ENCODE measurements around the gene ACTN1.

ACTN1 gene

DNA sequence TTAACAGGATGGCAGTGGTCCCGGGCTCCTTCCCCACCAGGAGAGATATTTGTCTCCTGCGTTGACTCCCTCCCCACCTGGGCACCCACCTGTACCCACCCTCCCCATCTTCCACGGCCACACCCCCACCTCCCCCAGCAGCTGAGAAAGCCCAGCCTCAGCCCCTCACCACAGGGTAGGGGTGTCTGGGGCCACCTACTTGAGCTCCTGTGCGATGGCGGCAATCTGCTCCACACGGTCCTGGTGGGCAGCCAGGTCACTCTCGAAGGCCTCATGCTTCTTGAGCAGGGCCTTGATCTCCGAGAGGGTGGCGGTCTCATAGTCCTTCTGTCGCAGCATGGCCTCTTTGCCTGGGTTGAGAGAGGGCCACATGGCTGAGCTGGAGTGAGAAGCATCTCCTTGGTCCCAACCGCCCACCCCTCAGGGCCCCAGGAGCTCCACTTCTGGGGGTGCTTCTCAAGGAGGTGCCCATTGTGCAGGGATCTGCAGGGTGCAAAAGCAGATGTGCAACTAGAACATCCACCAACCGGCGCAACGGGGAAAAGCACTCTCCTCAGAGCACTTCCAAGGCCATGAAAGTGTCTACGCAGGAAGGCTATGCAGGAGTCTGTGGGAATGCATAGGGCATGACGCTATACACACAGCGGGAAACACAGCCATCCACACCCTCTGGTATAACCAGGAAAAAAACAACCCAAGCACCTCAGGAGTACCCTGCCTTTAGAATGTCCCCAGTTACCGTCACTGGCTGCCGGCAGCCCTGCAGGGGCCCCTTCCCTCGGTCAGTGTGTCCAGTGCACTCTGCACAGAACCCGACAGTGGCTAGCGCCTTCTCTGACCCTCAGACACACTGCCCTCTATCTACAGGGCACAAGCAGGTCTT, 93.6 kb downstream of the ACTN1 start:
- in situ Hi-C loops (cut with MboI; ENCODE audit: low pct_unique_long_range_greater_than_20kb, low sequenced_read_pairs, unreplicated experiment): no loop called here
- no peak for DNase-seq (ENCODE audit: low spot score)
- no peak for TF ChIP-seq CTCF (IDR thresholded peaks at IDR 0.05; ENCODE audit: extremely low read depth, insufficient read depth, missing control alignments)

GRCh38 chr14:68884031-68885030, 94.8 kb downstream of the ACTN1 start:
- DNase-seq (ENCODE audit: low spot score): no peak
- no peak for TF ChIP-seq CTCF (IDR thresholded peaks at IDR 0.05; ENCODE audit: extremely low read depth, insufficient read depth, missing control alignments)
- in situ Hi-C loops (cut with MboI; ENCODE audit: low pct_unique_long_range_greater_than_20kb, low sequenced_read_pairs, unreplicated experiment): no loop called here

- no peak for TF ChIP-seq CTCF (IDR thresholded peaks at IDR 0.05; ENCODE audit: extremely low read depth, insufficient read depth, missing control alignments)
- DNase-seq (ENCODE audit: low spot score): no peak
- in situ Hi-C loops (cut with MboI; ENCODE audit: low pct_unique_long_range_greater_than_20kb, low sequenced_read_pairs, unreplicated experiment): no loop called here
Observed at GRCh38 chr14:68882235-68882634, 96.9 kb downstream of the ACTN1 start.

GRCh38 chr14:68881396-68881795, 97.7 kb downstream of the ACTN1 start:
- in situ Hi-C loops (cut with MboI; ENCODE audit: low pct_unique_long_range_greater_than_20kb, low sequenced_read_pairs, unreplicated experiment): no loop called here
- no peak for DNase-seq (ENCODE audit: low spot score)
- TF ChIP-seq CTCF (IDR thresholded peaks at IDR 0.05; ENCODE audit: extremely low read depth, insufficient read depth, missing control alignments): no peak

- in situ Hi-C loops (cut with MboI; ENCODE audit: low pct_unique_long_range_greater_than_20kb, low sequenced_read_pairs, unreplicated experiment): no loop called here
- no peak for DNase-seq (ENCODE audit: low spot score)
- no peak for TF ChIP-seq CTCF (IDR thresholded peaks at IDR 0.05; ENCODE audit: extremely low read depth, insufficient read depth, missing control alignments)
Observed at GRCh38 chr14:68880581-68881105, 98.5 kb downstream of the ACTN1 start.

DNA sequence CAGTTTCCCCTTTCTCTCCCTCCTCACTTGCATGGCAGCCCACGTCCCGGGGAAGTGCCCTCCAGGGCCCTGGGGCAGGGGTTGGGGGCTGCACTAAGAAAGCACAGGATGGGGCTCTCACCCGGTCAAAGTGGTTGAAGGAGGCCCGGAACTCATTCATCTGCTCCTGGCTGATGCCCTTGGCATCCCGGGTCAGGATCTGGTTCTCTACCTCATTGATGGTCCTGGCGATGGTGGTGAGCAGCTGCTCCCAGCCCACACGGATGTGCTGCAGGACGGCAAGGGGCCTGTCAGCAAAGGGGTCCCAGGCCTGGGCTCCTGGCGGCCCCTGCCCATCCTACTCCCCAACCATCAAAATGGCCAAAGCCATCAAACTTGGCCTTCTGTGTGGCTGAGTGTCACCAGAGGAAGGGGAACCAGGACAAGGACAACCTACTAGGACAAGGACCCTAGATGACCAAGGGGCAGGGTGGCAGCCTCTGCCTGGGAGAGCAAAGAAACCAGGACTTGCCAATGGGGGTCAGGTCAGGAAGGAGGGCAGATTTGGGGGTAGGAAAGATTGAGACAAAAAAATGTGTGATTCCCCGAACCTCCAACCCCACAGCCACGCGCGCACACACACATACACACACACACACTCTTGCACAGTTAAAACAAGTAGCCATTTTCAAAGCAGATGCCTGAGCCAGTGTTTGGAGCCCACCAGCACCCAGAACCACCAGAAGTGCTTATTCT, 99.1 kb downstream of the ACTN1 start:
- DNase-seq (ENCODE audit: low spot score): no peak
- in situ Hi-C loops (cut with MboI; ENCODE audit: low pct_unique_long_range_greater_than_20kb, low sequenced_read_pairs, unreplicated experiment): no loop called here
- TF ChIP-seq CTCF (IDR thresholded peaks at IDR 0.05; ENCODE audit: extremely low read depth, insufficient read depth, missing control alignments): no peak

Data from GM13977 (cell line).